ENCODE results near the gene KRTAP12-3. TPM values are rescaled to one million over a fixed set of nuclear protein-coding genes. Genes with fewer than 3 reads are reported as not detected.

Gene KRTAP12-3
- total and polyA plus RNA-seq, 10 of the 15 experiments (the other 5 are each of a cell fraction or from before 2014, with no cell fraction given): not detected

DNA sequence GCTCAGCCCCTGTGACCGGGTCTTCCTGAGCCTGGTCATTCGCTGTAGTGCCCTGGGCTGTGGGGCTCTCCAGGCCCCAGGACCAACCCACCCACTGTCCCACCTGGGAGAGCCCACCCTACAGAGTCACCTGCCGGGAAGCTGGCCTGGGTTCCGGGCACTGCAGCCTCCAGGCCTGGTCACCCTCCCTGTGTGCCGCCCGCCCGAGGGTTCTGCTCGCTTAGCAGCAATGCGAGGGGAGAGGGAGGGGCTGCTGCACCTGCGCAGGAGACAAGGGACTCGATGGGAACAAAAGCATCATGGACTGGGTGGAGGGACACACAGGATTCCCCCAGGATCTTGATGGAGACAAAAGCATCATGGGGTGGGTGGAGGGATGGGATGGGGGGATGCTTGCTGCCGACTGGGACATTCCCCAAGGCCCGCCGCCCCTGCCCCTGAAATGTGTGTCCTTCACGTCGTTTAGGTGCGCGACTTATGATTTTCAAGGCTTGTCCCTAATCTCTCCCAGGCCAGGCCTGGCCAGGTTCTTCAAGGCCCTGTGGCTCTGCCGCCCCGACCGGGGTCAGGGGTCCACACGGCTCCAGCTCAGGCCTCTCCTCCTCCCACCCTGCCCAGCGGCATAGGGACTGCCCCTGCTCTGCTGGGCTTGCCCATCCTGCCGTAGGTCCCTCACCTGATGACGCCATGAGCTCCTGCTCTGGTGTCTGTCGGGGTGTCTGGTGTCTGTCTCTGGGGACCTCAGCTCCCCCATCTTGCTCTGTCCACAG lies 44.2 kb upstream of the KRTAP12-3 start (continued):
- TF ChIP-seq, protein P1, sequence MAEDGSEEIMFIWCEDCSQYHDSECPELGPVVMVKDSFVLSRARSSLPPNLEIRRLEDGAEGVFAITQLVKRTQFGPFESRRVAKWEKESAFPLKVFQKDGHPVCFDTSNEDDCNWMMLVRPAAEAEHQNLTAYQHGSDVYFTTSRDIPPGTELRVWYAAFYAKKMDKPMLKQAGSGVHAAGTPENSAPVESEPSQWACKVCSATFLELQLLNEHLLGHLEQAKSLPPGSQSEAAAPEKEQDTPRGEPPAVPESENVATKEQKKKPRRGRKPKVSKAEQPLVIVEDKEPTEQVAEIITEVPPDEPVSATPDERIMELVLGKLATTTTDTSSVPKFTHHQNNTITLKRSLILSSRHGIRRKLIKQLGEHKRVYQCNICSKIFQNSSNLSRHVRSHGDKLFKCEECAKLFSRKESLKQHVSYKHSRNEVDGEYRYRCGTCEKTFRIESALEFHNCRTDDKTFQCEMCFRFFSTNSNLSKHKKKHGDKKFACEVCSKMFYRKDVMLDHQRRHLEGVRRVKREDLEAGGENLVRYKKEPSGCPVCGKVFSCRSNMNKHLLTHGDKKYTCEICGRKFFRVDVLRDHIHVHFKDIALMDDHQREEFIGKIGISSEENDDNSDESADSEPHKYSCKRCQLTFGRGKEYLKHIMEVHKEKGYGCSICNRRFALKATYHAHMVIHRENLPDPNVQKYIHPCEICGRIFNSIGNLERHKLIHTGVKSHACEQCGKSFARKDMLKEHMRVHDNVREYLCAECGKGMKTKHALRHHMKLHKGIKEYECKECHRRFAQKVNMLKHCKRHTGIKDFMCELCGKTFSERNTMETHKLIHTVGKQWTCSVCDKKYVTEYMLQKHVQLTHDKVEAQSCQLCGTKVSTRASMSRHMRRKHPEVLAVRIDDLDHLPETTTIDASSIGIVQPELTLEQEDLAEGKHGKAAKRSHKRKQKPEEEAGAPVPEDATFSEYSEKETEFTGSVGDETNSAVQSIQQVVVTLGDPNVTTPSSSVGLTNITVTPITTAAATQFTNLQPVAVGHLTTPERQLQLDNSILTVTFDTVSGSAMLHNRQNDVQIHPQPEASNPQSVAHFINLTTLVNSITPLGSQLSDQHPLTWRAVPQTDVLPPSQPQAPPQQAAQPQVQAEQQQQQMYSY (CRISPR knock-in tag; IDR thresholded peaks at IDR 0.05): no peak
- TF ChIP-seq, protein P2, sequence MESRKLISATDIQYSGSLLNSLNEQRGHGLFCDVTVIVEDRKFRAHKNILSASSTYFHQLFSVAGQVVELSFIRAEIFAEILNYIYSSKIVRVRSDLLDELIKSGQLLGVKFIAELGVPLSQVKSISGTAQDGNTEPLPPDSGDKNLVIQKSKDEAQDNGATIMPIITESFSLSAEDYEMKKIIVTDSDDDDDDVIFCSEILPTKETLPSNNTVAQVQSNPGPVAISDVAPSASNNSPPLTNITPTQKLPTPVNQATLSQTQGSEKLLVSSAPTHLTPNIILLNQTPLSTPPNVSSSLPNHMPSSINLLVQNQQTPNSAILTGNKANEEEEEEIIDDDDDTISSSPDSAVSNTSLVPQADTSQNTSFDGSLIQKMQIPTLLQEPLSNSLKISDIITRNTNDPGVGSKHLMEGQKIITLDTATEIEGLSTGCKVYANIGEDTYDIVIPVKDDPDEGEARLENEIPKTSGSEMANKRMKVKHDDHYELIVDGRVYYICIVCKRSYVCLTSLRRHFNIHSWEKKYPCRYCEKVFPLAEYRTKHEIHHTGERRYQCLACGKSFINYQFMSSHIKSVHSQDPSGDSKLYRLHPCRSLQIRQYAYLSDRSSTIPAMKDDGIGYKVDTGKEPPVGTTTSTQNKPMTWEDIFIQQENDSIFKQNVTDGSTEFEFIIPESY (IDR thresholded peaks at IDR 0.05): no peak
- TF ChIP-seq SIX5 (IDR thresholded peaks at IDR 0.05; ENCODE audit: low read depth, low read length, severe bottlenecking) (no peak), EGR1 (IDR thresholded peaks at IDR 0.05; ENCODE audit: borderline replicate concordance in 1 of 2, low read depth in 2 of 2, low read length in 2 of 2) (no peak), MEF2A (IDR thresholded peaks at IDR 0.05; ENCODE audit: insufficient read depth, low read depth, low read length) (no peak), SMAD5 (IDR thresholded peaks at IDR 0.05; ENCODE audit: low read depth) (no peak)
